ENCODE data around the gene SRP68. TPM values are rescaled to one million over a fixed set of nuclear protein-coding genes. Genes with fewer than 3 reads are reported as not detected.

Gene SRP68
- total and polyA plus RNA-seq, 2 of the 4 experiments (the other 2 are of a cell fraction), result 47.1 to 82.6 TPM

- TF ChIP-seq RCOR1 (IDR thresholded peaks at IDR 0.05; ENCODE audit: insufficient replicate concordance, low read length), result no peak
- TF ChIP-seq CEBPB (IDR thresholded peaks at IDR 0.05; ENCODE audit: low read depth, low read length), result no peak
- no peak for TF ChIP-seq MAZ (IDR thresholded peaks at IDR 0.05; ENCODE audit: borderline replicate concordance, low read depth, low read length)
- no peak for TF ChIP-seq RAD21 (IDR thresholded peaks at IDR 0.05; ENCODE audit: low read length)
- TF ChIP-seq MAFK (IDR thresholded peaks at IDR 0.05; ENCODE audit: low read depth, low read length), result no peak
- TF ChIP-seq BHLHE40 (IDR thresholded peaks at IDR 0.05; ENCODE audit: low read depth, low read length), result no peak
- TF ChIP-seq RFX5 (IDR thresholded peaks at IDR 0.05; ENCODE audit: low read depth, low read length), result no peak
- no peak for TF ChIP-seq POLR2A (IDR thresholded peaks at IDR 0.05; ENCODE audit: low read depth, low read length)
- TF ChIP-seq FOS (IDR thresholded peaks at IDR 0.05; ENCODE audit: low read depth, low read length), result no peak
- TF ChIP-seq SMC3 (IDR thresholded peaks at IDR 0.05; ENCODE audit: low read depth, low read length), result no peak
- no peak for TF ChIP-seq USF2 (IDR thresholded peaks at IDR 0.05; ENCODE audit: low read depth, low read length)
- no peak for TF ChIP-seq CTCF (conservative IDR thresholded peaks at IDR 0.05; ENCODE audit: low read depth, low read length)
- TF ChIP-seq NFE2L2 (IDR thresholded peaks at IDR 0.05; ENCODE audit: low read depth, low read length), result no peak
- TF ChIP-seq CHD1 (IDR thresholded peaks at IDR 0.05; ENCODE audit: low read depth, low read length), result no peak
- no peak for TF ChIP-seq MXI1 (IDR thresholded peaks at IDR 0.05; ENCODE audit: borderline replicate concordance, low read depth, low read length)
- no peak for TF ChIP-seq ELK1 (IDR thresholded peaks at IDR 0.05; ENCODE audit: borderline replicate concordance, low read depth, low read length)
Measured at GRCh38 chr17:76025294-76025693, 47.0 kb downstream of the SRP68 start.

More at GRCh38 chr17:76025294-76025693, 47.0 kb downstream of the SRP68 start:
- Histone ChIP-seq H3K4me2 (ENCODE audit: low read depth, low read length) (no peak overlapping the region), H3K14ac (replicated peaks; ENCODE audit: low read depth, low read length) (no peak overlapping the region), H3K27me3 (ENCODE audit: control insufficient read depth, insufficient read depth, low read length) (peaks cover 6% of the 10 kb centered on the region; the same call in 1 of the 2 replicates), H4K5ac (ENCODE audit: low read depth, low read length) (no peak overlapping the region), H3K4ac (ENCODE audit: low read depth, low read length) (no peak overlapping the region), H3K56ac (ENCODE audit: extremely low read depth, insufficient read depth, low read length) (no peak overlapping the region), H3K79me1 (ENCODE audit: low read depth in 1 of 2, low read length in 2 of 2) (no peaks in the 10 kb centered on the region), H3K9ac (ENCODE audit: low read depth, low read length) (no peak overlapping the region), H3K9me3 (ENCODE audit: control insufficient read depth, insufficient read depth, low read length) (no peaks in the 10 kb centered on the region), H3K23ac (ENCODE audit: low read depth, low read length) (no peak overlapping the region), H3K27ac (ENCODE audit: insufficient read depth, low read length) (no peak overlapping the region), H3K36me3 (ENCODE audit: control insufficient read depth, insufficient read depth, low read length) (no peaks in the 10 kb centered on the region), H2BK15ac (ENCODE audit: low read depth, low read length) (no peak overlapping the region), H2AK5ac (ENCODE audit: low read depth, low read length) (no peak overlapping the region), H3K4me3 (ENCODE audit: insufficient read depth, low read depth, low read length) (no peak overlapping the region), H2AK9ac (replicated peaks; ENCODE audit: low read depth, low read length, poor library complexity) (no peak overlapping the region), H2BK120ac (ENCODE audit: low read depth, low read length) (no peak overlapping the region), H2BK5ac (ENCODE audit: low read depth, low read length, poor library complexity, severe bottlenecking) (no peak overlapping the region), H2AFZ (replicated peaks; ENCODE audit: low read length, poor library complexity) (no peak overlapping the region), H4K8ac (ENCODE audit: low read depth in 2 of 2, low read length in 2 of 2) (no peak overlapping the region), H3K18ac (ENCODE audit: low read depth, low read length) (no peak overlapping the region), H4K91ac (ENCODE audit: insufficient read depth, low read depth, low read length) (no peak overlapping the region), H2BK20ac (ENCODE audit: low read depth, low read length) (no peak overlapping the region), H3K4me1 (ENCODE audit: control insufficient read depth, insufficient read depth, low read length) (peaks cover 2% of the 10 kb centered on the region; the same call in 1 of the 2 replicates), H4K20me1 (ENCODE audit: insufficient read depth, low read length) (no peaks in the 10 kb centered on the region), H3K9me1 (ENCODE audit: insufficient read depth, low read length) (no peaks in the 10 kb centered on the region)
- DNase-seq (no peak), ATAC-seq (ENCODE audit: low read depth) (no peak)
- dilution Hi-C loops (cut with HindIII; ENCODE audit: low sequenced_read_pairs, unreplicated experiment), result no loop called here
- ChIA-PET CTCF (no interaction called here), POLR2A (ENCODE audit: unreplicated experiment) (no interaction called here)
- in situ Hi-C loops (cut with MboI; ENCODE audit: low sequenced_read_pairs), result no loop called here
- intact Hi-C loops (cut with micrococcal nuclease), result no loop called here
- 74% methylated on average over 6 of the region's 12 CpGs; no CpG with 5 or more reads in 1 of the 2 experiments for WGBS, 2 experiments (ENCODE audit: extremely low coverage in 2 of 2, insufficient read length in 1 of 2)
- BruUV-seq (replicated peaks), result no TSS peak

Data from IMR-90 (cell line).